HepG2 (cell line): ENCODE results near the gene GGA3. TPM values are rescaled to one million over a fixed set of nuclear protein-coding genes. Genes with fewer than 3 reads are reported as not detected.
A peak's percentile ranks its signal among the peaks of the same experiment; 100 is the strongest.

Experiments
- ATAC-seq: fragments of 200-7000 bp; cut with Tn5 transposase; 3 replicates; pipeline ENCODE4 v1.9.1; 2020; ENCODE audit warnings: mild to moderate bottlenecking, moderate library complexity
- BruUV-seq: library from RNA; stranded (reverse); fragments of 400-500 nt; replicated peaks from 2 replicates; lab custom pipeline; 2021; lab: Mats Ljungman, UMichigan
- CTCF ChIA-PET: fragments of 300-600 bp; formaldehyde crosslinking; extraction: SDS; loops from one replicate; lab custom pipeline; 2021; ENCODE audit warnings: low total read pairs, inconsistent platforms, low intra/inter-chr PET ratio; lab: Yijun Ruan, JAX
- POLR2A ChIA-PET: fragments of 350-600 bp; sonication (Branson Sonifier 250); formaldehyde crosslinking; loops from one replicate; lab custom pipeline; 2020; ENCODE audit warnings: antibody characterized with exemption, inconsistent platforms; lab: Yijun Ruan, JAX
- DNase-seq: peaks from one replicate; pipeline ENCODE4 v3.0.0-alpha.2; 2015; ENCODE audit warnings: low spot score
- FAIRE-seq: peaks from 3 replicates; lab custom pipeline; 2011; peaks lifted over from hg19 to GRCh38; lab: Jason Lieb, UNC
- H2AFZ ChIP-seq: one replicate; pipeline ENCODE4 v1.6.1; 2011; ENCODE audit warnings: low read length, inconsistent platforms
- H3K27ac ChIP-seq: fragments of 300-600 bp; 3 replicates; pipeline ENCODE4 v1.8.0; 2011; ENCODE audit warnings: mixed run types, mild to moderate bottlenecking, mixed read lengths, low read length, inconsistent platforms; ENCODE audit not compliant: insufficient read depth; ENCODE audit errors: extremely low read length
- H3K27me3 ChIP-seq, 2 experiments: fragments of 200-600 bp in 1 of 2; 2 replicates in 1 of 2; 3 replicates in 1 of 2; pipeline versions ENCODE4 v1.6.0 to v1.8.0; 2011; ENCODE audit warnings: low read length in 2 of 2, mild to moderate bottlenecking in 2 of 2, moderate library complexity in 2 of 2, inconsistent platforms in 1 of 2; ENCODE audit not compliant: insufficient read depth in 2 of 2, control insufficient read depth in 1 of 2
- H3K36me3 ChIP-seq, 2 experiments: fragments of 200-600 bp in 1 of 2; replicated peaks in 1 of 2; 2 replicates in 1 of 2; 3 replicates in 1 of 2; pipeline versions ENCODE4 v1.5.1 to v1.8.0; 2011; ENCODE audit warnings: low read length in 2 of 2, inconsistent platforms in 1 of 2; ENCODE audit not compliant: insufficient read depth in 2 of 2, control insufficient read depth in 1 of 2
- H3K4me1 ChIP-seq: 2 replicates; pipeline ENCODE4 v1.5.1; 2012; ENCODE audit warnings: low read length, inconsistent platforms; ENCODE audit not compliant: insufficient read depth
- H3K4me2 ChIP-seq: 2 replicates; pipeline ENCODE4 v1.6.0; 2011; ENCODE audit warnings: low read depth, low read length, inconsistent platforms
- H3K4me3 ChIP-seq, 3 experiments: fragments of 200-600 bp in 1 of 3; sonication (generic), shearing (Covaris generic) in 1 of 3; replicated peaks in 1 of 3; 2 replicates each; pipeline ENCODE4 v1.5.1; 2011 to 2016; ENCODE audit warnings: low read length in 3 of 3, inconsistent platforms in 2 of 3, low read depth in 2 of 3, mild to moderate bottlenecking in 2 of 3, control low read depth in 1 of 3, mixed read lengths in 1 of 3; ENCODE audit not compliant: insufficient read depth in 1 of 3
- H3K79me2 ChIP-seq: one replicate; pipeline ENCODE4 v1.6.1; 2011; ENCODE audit warnings: low read length, inconsistent platforms; ENCODE audit not compliant: insufficient read depth
- H3K9ac ChIP-seq: 2 replicates; pipeline ENCODE4 v1.6.0; 2011; ENCODE audit warnings: mild to moderate bottlenecking, low read depth, low read length, inconsistent platforms; ENCODE audit not compliant: insufficient read depth
- H3K9me3 ChIP-seq: 2 replicates; pipeline ENCODE4 v1.5.1; 2012; ENCODE audit warnings: mild to moderate bottlenecking, low read length
- H4K20me1 ChIP-seq: 2 replicates; pipeline ENCODE4 v1.6.0; 2011; ENCODE audit warnings: inconsistent platforms, mild to moderate bottlenecking, low read length, moderate library complexity; ENCODE audit not compliant: insufficient read depth
- AGO2 ChIP-seq: fragments of 200-400 bp; formaldehyde crosslinking; optimal IDR thresholded peaks from 2 replicates; pipeline ENCODE3; 2017; ENCODE audit warnings: mild to moderate bottlenecking, low read depth, low read length, moderate library complexity
- KDM1A ChIP-seq: IDR thresholded peaks from 2 replicates; pipeline ENCODE4 v1.6.1; 2016; ENCODE audit warnings: missing compliant biosample characterization
- MTA3 ChIP-seq: sonication (generic); formaldehyde crosslinking; IDR thresholded peaks from 2 replicates; pipeline ENCODE4 v1.4.0; 2020; ENCODE audit warnings: missing genetic modification reagents
- NFIC ChIP-seq: IDR thresholded peaks from 2 replicates; pipeline ENCODE4 v1.6.1; 2012; ENCODE audit warnings: mild to moderate bottlenecking, low read length, inconsistent platforms
- PRMT3 ChIP-seq: sonication (generic); formaldehyde crosslinking; IDR thresholded peaks from 2 replicates; pipeline ENCODE4 v1.8.1; 2022; ENCODE audit warnings: low read depth, mild to moderate bottlenecking, moderate library complexity, missing genetic modification reagents, borderline replicate concordance
- RAD51 ChIP-seq: fragments of 450-650 bp; IDR thresholded peaks from 2 replicates; pipeline ENCODE4 v1.6.1; 2016; ENCODE audit warnings: borderline replicate concordance
- RBM22 ChIP-seq: fragments of 200-400 bp; formaldehyde crosslinking; optimal IDR thresholded peaks from 2 replicates; pipeline ENCODE3; 2017; ENCODE audit warnings: mild to moderate bottlenecking, low read length, moderate library complexity
- SRY ChIP-seq: sonication (generic); formaldehyde crosslinking; IDR thresholded peaks from 2 replicates; pipeline ENCODE4 v1.8.0; 2022; ENCODE audit warnings: mild to moderate bottlenecking, missing genetic modification reagents
- TOPORS ChIP-seq: sonication (generic); formaldehyde crosslinking; IDR thresholded peaks from 2 replicates; pipeline ENCODE4 v1.8.0; 2023; ENCODE audit warnings: mild to moderate bottlenecking, missing genetic modification reagents
- ZNF160 ChIP-seq: sonication (generic); formaldehyde crosslinking; IDR thresholded peaks from 2 replicates; pipeline ENCODE4 v1.8.0; 2022; ENCODE audit warnings: mild to moderate bottlenecking, inconsistent platforms, missing genetic modification reagents
- ZNF253 ChIP-seq: sonication (generic); formaldehyde crosslinking; IDR thresholded peaks from 2 replicates; pipeline ENCODE4 v1.8.0; 2022; ENCODE audit warnings: mild to moderate bottlenecking, missing genetic modification reagents, borderline replicate concordance
- ZNF629 ChIP-seq: sonication (generic); formaldehyde crosslinking; conservative IDR thresholded peaks from 2 replicates; pipeline ENCODE4 v1.5.0; 2020; ENCODE audit warnings: missing genetic modification reagents
- ZNF713 ChIP-seq: sonication (generic); formaldehyde crosslinking; IDR thresholded peaks from 2 replicates; pipeline ENCODE4 v1.4.0; 2020; ENCODE audit warnings: mild to moderate bottlenecking, missing genetic modification reagents
- ZNF777 ChIP-seq: sonication (generic); formaldehyde crosslinking; IDR thresholded peaks from 2 replicates; pipeline ENCODE4 v1.4.0; 2020; ENCODE audit warnings: missing genetic modification reagents
- ZNF782 ChIP-seq: sonication (generic); formaldehyde crosslinking; IDR thresholded peaks from 2 replicates; pipeline ENCODE4 v1.4.0; 2020; ENCODE audit warnings: missing genetic modification reagents, mild to moderate bottlenecking, borderline replicate concordance
- WGBS: methylation state at CpG from one replicate; pipeline ENCODE4 v1.1.6; 2017; ENCODE audit warnings: low lambda C conversion rate; 5-methylcytosine and 5-hydroxymethylcytosine counted together
- in situ Hi-C: cut with HindIII; loops from 2 replicates; pipeline ENCODE4 v1.10.0; 2017; ENCODE audit warnings: low pct_unique_long_range_greater_than_20kb; ENCODE audit not compliant: extremely low pct_ligation_motif_present
- intact Hi-C: fragments of 100-400 bp; cut with micrococcal nuclease; formaldehyde crosslinking; loops from one replicate; pipeline ENCODE4 v1.10.0; 2022; ENCODE audit not compliant: unreplicated experiment
- polyA plus RNA-seq, 8 experiments: library from polyadenylated mRNA; depleted of rRNA in 3 of 8; stranded (reverse) in 7 of 8; unstranded in 1 of 8; fragments of >200 nt; fragmentation: Illumina TruSeq in 4 of 8; extraction: Trizol in 4 of 8; gene quantifications; 2 replicates each; pipeline versions ENCODE4 v1.2.1 to v1.2.3, GENCODE V29; 2011 to 2016; ENCODE audit warnings: low read depth in 4 of 8, missing spikeins in 1 of 8, mixed read lengths in 1 of 8; ENCODE audit not compliant: insufficient read depth in 1 of 8
- total RNA-seq, 5 experiments: library from RNA; depleted of rRNA; stranded (reverse); fragments of >200 nt; fragmentation: Illumina TruSeq; extraction: Trizol; gene quantifications; 2 replicates each; pipeline ENCODE4 v1.2.3, GENCODE V29; 2016; ENCODE audit warnings: low read depth in 1 of 5
- TF ChIP-seq, protein P1 (sequence below): sonication (generic); formaldehyde crosslinking; IDR thresholded peaks from 2 replicates; pipeline ENCODE4 v1.5.0; 2020; ENCODE audit warnings: missing genetic modification reagents, mild to moderate bottlenecking, borderline replicate concordance
- TF ChIP-seq, protein P2 (sequence below): sonication (generic); formaldehyde crosslinking; IDR thresholded peaks from 2 replicates; pipeline ENCODE4 v1.5.1; 2020; ENCODE audit warnings: mild to moderate bottlenecking, moderate library complexity, missing genetic modification reagents

Gene GGA3
- total and polyA plus RNA-seq, 2 of the 13 experiments (the other 11 are each of a cell fraction or from before 2014, with no cell fraction given) = 28.4 to 43.7 TPM

DNA sequence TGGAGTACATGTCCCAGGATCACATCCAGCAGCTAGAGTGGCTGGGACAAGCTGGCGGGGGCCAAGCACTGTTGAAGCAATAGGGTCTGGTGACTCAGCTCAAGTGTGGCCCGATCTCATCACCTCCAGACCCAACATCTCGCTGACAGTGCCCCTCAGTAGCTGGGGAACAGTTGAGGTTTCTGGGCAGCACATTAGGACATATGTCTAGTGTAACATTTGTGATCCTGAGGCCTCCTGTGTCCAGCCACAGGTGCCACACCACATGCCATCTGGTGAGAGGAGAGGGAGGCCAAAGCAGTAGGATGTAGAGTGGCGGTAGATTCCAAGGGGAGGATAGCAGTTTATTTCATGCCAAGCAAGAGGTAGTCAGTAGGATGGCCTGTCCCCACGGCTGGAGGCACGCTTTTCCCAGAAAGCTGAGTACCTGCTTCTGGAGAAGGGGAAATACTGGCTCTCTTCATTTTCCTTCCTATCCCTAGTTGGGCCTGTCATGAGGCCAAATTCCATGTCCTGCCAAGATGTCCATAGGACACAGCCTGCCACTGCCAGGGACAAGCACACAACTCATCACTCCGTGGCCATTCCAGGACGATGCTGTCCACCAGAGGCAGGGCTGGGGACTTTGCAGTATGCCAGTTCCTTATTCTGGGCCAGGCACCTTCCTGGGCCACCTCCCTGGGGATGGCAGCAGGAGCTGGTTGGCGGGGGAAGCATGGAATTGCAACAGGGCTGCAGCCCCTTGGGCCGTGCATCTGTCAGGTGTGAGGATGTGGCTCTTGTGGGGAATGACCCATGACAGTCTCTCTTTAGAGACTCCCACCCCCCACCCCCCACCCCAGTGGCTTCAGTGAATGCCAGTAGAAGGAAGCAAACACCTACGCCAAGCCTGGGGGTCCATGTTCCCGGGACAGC is 24.0 kb downstream of the GGA3 start:
- in situ Hi-C loops (no loop called here), intact Hi-C loops (loop anchor here (5.0 kb wide), 1 partner anchor 125 kb away; no protein-coding TSS in a partner anchor)
- Histone ChIP-seq H3K79me2 (no peaks in the 10 kb centered on the region), H3K36me3 (peaks cover 61 to 84% of the 10 kb centered on the region in 2 experiments), H3K4me2 (no peak overlapping the region), H3K9ac (no peak overlapping the region), H2AFZ (no peak overlapping the region), H4K20me1 (no peaks in the 10 kb centered on the region), H3K4me1 (no peaks in the 10 kb centered on the region), H3K9me3 (no peaks in the 10 kb centered on the region), H3K4me3 (no peak overlapping the region), H3K27me3 (no peaks in the 10 kb centered on the region), H3K27ac (no peak overlapping the region)
- no TSS peak for BruUV-seq
- CTCF ChIA-PET = interaction anchor here (0.7 kb wide), 1 partner anchor 181 kb away, joined by 3 read pairs; no protein-coding TSS in a partner anchor
- 96% methylated on average over 12 of the region's 12 CpGs for WGBS
- DNase-seq (no peak), ATAC-seq (no peak), FAIRE-seq (no peak)
- POLR2A ChIA-PET = interaction anchor here (0.9 to 1.1 kb wide), 2 partner anchors 106 to 123 kb away, joined by 4 read pairs; partner anchors contain the start of gene NT5C
- TF ChIP-seq AGO2 (peak; percentile 46), ZNF253 (CRISPR knock-in tag) (0 out of 2 replicates have a peak, but pooled peaks have one; percentile 44), RBM22 (peak; percentile 75), NFIC (no peak), TOPORS (CRISPR knock-in tag) (peak; percentile 40; the same call in 1 of the 2 replicates)
- TF ChIP-seq, all 625 proteins: peak for 4

DNA sequence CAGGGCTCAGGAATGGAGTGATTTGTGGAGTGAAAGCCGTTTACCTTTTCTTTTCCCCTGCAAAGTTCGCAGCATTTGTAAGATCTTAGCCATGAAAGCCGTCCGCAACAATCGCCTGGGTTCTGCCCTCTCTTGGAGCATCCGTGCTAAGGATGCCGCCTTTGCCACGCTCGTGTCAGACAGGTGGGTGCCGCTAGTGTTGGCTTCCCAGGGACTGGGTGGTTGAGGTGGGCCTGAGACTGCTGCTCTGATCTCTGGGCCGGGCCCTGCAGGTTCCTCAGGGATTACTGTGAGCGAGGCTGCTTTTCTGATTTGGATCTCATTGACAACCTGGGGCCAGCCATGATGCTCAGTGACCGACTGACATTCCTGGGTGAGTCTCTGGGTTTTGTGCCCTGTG is 28.6 kb downstream of the GGA3 start:
- Histone ChIP-seq H2AFZ (no peak overlapping the region), H3K9ac (no peak overlapping the region), H3K9me3 (no peaks in the 10 kb centered on the region), H3K4me1 (no peaks in the 10 kb centered on the region), H3K27me3 (no peaks in the 10 kb centered on the region), H4K20me1 (no peaks in the 10 kb centered on the region), H3K36me3 (peaks cover 57 to 86% of the 10 kb centered on the region in 2 experiments), H3K4me2 (no peak overlapping the region), H3K79me2 (no peaks in the 10 kb centered on the region), H3K27ac (no peak overlapping the region), H3K4me3 (no peak overlapping the region)
- ATAC-seq (no peak), FAIRE-seq (no peak), DNase-seq (no peak)
- CTCF ChIA-PET = no interaction called here
- in situ Hi-C loops = no loop called here
- POLR2A ChIA-PET = no interaction called here
- BruUV-seq = no TSS peak
- over 99% methylated on average over 11 of the region's 13 CpGs for WGBS
- intact Hi-C loops = no loop called here
- TF ChIP-seq RAD51 (no peak), ZNF160 (CRISPR knock-in tag) (no peak), PRMT3 (CRISPR knock-in tag) (no peak), MTA3 (CRISPR knock-in tag) (no peak), ZNF777 (no peak), SRY (CRISPR knock-in tag) (no peak), ZNF629 (CRISPR knock-in tag) (no peak), KDM1A (CRISPR knock-in tag) (no peak), ZNF782 (no peak), ZNF713 (no peak)
- TF ChIP-seq, protein P1, sequence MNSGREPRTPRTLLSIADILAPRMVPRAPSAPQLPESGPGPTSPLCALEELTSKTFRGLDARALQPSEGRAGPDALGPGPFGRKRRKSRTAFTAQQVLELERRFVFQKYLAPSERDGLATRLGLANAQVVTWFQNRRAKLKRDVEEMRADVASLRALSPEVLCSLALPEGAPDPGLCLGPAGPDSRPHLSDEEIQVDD (CRISPR knock-in tag) = no peak
- TF ChIP-seq, protein P2, sequence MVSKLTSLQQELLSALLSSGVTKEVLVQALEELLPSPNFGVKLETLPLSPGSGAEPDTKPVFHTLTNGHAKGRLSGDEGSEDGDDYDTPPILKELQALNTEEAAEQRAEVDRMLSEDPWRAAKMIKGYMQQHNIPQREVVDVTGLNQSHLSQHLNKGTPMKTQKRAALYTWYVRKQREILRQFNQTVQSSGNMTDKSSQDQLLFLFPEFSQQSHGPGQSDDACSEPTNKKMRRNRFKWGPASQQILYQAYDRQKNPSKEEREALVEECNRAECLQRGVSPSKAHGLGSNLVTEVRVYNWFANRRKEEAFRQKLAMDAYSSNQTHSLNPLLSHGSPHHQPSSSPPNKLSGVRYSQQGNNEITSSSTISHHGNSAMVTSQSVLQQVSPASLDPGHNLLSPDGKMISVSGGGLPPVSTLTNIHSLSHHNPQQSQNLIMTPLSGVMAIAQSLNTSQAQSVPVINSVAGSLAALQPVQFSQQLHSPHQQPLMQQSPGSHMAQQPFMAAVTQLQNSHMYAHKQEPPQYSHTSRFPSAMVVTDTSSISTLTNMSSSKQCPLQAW (CRISPR knock-in tag) = no peak
